Kidney epithelial cell (primary cell): ENCODE measurements around the gene LOXL3. TPM values are rescaled to one million over a fixed set of nuclear protein-coding genes. Genes with fewer than 3 reads are reported as not detected.

Experiments
- DNase-seq: peaks from one replicate; pipeline ENCODE4 v3.0.0-alpha.2; 2010; ENCODE audit warnings: low read depth
- H3K27me3 ChIP-seq: 2 replicates; pipeline ENCODE4 v1.6.0; 2011; ENCODE audit warnings: low read length; ENCODE audit not compliant: control insufficient read depth, insufficient read depth
- H3K36me3 ChIP-seq: 2 replicates; pipeline ENCODE4 v1.5.1; 2011; ENCODE audit warnings: low read length; ENCODE audit not compliant: control insufficient read depth, insufficient read depth
- H3K4me3 ChIP-seq: 2 replicates; pipeline ENCODE4 v1.5.1; 2011; ENCODE audit warnings: low read depth, mild to moderate bottlenecking, control low read depth, low read length
- CTCF ChIP-seq: IDR thresholded peaks from 2 replicates; pipeline ENCODE4 v1.5.1; 2011; ENCODE audit warnings: mild to moderate bottlenecking, moderate library complexity, low read length, control low read depth, inconsistent platforms; ENCODE audit not compliant: insufficient read depth, poor library complexity, severe bottlenecking
- total RNA-seq: library from RNA; depleted of rRNA; stranded (reverse); fragments of >200 nt; gene quantifications from 2 replicates; pipeline ENCODE4 v1.2.3, GENCODE V29; 2015

Gene LOXL3
- total RNA-seq, 1 donor from 2014 or later: 3.3 TPM

DNA sequence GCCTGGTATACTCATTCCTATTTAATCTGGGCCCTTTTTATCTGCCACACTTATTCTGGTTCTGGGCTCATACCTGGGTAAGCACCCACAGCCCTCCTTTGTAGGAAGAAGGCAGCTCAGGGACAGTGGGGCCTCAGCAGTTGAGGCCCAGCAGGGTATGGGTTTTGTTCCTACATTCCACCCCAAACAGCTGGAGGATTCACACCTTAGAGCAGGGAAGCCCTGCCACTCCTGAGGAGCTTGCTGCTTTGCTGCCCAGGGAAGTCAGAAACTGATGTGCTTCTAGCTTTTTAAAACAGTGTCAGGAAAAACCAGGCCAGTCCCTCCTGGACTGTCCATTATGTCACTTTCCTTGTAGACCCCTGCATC lies 53.2 kb downstream of the LOXL3 start:
- peaks cover 48% of the 10 kb centered on the region for H3K27me3 ChIP-seq
- TF ChIP-seq CTCF: no peak
- H3K4me3 ChIP-seq: no peak overlapping the region
- DNase-seq: no peak
- no peaks in the 10 kb centered on the region for H3K36me3 ChIP-seq

GRCh38 chr2:74499940-74500577 lies 53.7 kb downstream of the LOXL3 start:
- Histone ChIP-seq H3K27me3 (peaks cover 48% of the 10 kb centered on the region), H3K36me3 (no peaks in the 10 kb centered on the region), H3K4me3 (peak overlapping the region; percentile 18)
- TF ChIP-seq CTCF: no peak
- no peak for DNase-seq

DNA sequence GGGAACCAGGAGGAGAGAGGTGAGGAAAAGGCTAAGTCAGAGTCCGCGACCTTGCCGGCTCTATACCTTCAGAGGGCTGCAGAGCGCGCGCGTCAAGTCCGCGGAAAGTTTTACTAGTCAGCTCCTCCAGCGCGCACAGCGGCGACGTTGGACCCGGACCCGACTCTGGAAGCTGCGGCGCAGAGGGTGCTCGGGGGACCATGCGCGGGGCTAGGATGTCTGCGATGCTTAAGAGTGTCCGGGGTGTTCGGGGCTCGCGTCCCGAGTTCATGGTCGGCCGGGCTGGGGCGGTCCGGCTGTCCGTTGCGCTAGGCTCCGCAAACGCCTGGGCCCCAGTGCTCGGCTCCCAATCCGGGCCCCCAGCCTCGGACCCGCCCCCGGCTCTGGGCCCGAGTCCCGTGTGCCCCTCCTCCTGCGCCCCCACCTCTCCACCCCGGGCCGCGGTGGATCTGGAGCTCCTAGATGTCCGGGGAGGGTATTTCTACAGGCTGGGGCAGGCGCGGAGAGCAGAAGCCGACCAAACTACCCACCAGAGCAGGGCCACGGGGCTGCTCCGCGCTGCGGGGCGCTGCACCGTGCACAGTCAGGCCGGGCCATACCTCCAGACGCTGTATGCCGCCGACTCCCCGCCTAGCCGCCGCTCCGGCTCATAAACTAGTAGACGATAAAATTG lies 54.3 kb downstream of the LOXL3 start, which contains the start of gene LBX2:
Gene LBX2 (minus strand): TSS at position 337 of the 673 bp plus-strand sequence. CDS start 66 bp downstream, at position 271.
- DNase-seq: no peak
- Histone ChIP-seq H3K36me3 (no peaks in the 10 kb centered on the region), H3K27me3 (peaks cover 48% of the 10 kb centered on the region), H3K4me3 (peak within 1 kb of the TSS; percentile 18)
- no peak for TF ChIP-seq CTCF

DNA sequence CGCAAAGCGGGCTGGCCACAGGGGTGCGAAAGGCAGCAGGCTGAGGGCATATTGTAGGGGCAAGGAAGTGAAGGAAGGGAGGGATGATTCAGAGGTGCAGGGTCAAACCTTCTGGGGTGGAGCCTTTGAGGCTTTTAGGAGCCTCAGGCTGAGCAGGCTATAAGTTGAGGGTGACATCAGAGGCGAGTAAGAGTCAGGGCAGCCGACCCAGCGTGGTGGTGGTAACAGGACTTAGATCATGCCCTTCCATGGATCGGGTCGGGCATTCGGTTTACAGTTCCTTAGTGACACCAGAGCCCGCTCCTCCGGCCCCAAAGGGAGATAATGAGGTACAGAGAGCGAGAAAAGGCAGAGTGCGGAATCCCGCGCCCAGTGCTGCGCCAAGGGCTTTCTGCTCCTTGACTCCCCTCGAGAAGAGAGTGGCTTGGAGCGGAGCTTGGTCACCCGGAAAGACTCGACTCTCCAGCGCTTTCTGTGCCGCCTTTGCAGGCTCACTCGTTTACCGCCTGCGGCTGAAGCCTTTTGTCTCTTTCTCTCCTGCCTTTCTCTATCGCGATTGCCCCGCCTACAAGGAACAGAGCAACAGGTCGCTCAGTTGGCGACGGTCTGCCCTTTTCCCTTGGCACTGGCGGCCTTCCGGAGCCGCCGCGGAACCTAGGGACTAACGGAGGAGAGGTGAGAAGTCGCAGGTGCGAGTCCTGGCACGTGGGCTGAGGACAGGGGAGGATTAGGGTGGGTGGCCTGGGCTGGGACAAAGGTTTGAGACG lies 55.1 kb downstream of the LOXL3 start:
- TF ChIP-seq CTCF: no peak
- peaks cover 48% of the 10 kb centered on the region for H3K27me3 ChIP-seq
- peak overlapping the region; percentile 25 for H3K4me3 ChIP-seq
- no peaks in the 10 kb centered on the region for H3K36me3 ChIP-seq
- DNase-seq: no peak

- TF ChIP-seq CTCF: no peak
- peaks cover 48% of the 10 kb centered on the region for H3K27me3 ChIP-seq
- H3K4me3 ChIP-seq: peak overlapping the region; percentile 25
- no peak for DNase-seq
- H3K36me3 ChIP-seq: peaks cover 1% of the 10 kb centered on the region
Observed at GRCh38 chr2:74497777-74498499, 55.8 kb downstream of the LOXL3 start.
